Measurements from ENCODE around the gene BORCS8.
"Not testable (repeated sequence)": the region's sequence is repeated elsewhere in the genome, so short reads cannot be mapped to it uniquely, and the experiment has no call there.

Gene BORCS8

GRCh38 chr19:19192078-19192882 lies at the start of gene BORCS8, which contains the start of gene RFXANK:
BORCS8 (minus strand) TSS chr19:19192152; CDS start chr19:19192117, 35 bp downstream.
RFXANK (plus strand) TSS chr19:19192258; CDS start chr19:19193947, 1,689 bp downstream.
- peak; percentile 99 for DNase-seq

GRCh38 chr19:19240476-19240875 lies 48.5 kb upstream of the BORCS8 start:
- no peak for DNase-seq

- DNase-seq, result no peak
These were observed 47.7 kb upstream of the BORCS8 start for GRCh38 chr19:19239675-19240074.

- no peak for DNase-seq
These were observed 46.4 kb upstream of the BORCS8 start for GRCh38 chr19:19238126-19238894.

- DNase-seq, result no peak
These were observed 44.2 kb upstream of the BORCS8 start for GRCh38 chr19:19236173-19236572.

- DNase-seq, result no peak
These were observed 42.4 kb upstream of the BORCS8 start for GRCh38 chr19:19234220-19234816.

GRCh38 chr19:19232261-19232721 lies 40.3 kb upstream of the BORCS8 start:
- no peak for DNase-seq

- no peak for DNase-seq
These were observed 39.0 kb upstream of the BORCS8 start for GRCh38 chr19:19230999-19231398.

- DNase-seq, result no peak
These were observed 37.7 kb upstream of the BORCS8 start for GRCh38 chr19:19229701-19230100.

- DNase-seq, result no peak
These were observed 35.3 kb upstream of the BORCS8 start for GRCh38 chr19:19227217-19227616.

- no peak for DNase-seq
These were observed 34.7 kb upstream of the BORCS8 start for GRCh38 chr19:19226663-19227062.

- no peak for DNase-seq
These were observed 34.3 kb upstream of the BORCS8 start for GRCh38 chr19:19226204-19226603.

- peak; percentile 79 for DNase-seq
These were observed 33.0 kb upstream of the BORCS8 start for GRCh38 chr19:19224852-19225494.

GRCh38 chr19:19224150-19224851 lies 32.3 kb upstream of the BORCS8 start:
- DNase-seq, result no peak

GRCh38 chr19:19223636-19224035 lies 31.7 kb upstream of the BORCS8 start:
- no peak for DNase-seq

GRCh38 chr19:19223060-19223459 lies 31.1 kb upstream of the BORCS8 start:
- DNase-seq, result no peak

GRCh38 chr19:19221000-19221399 lies 29.0 kb upstream of the BORCS8 start:
- not testable (repeated sequence) for DNase-seq

GRCh38 chr19:19218911-19219310 lies 27.0 kb upstream of the BORCS8 start:
- DNase-seq, result no peak

GRCh38 chr19:19217099-19217498 lies 25.1 kb upstream of the BORCS8 start:
- DNase-seq, result peak; percentile 11

- DNase-seq, result no peak
These were observed 23.8 kb upstream of the BORCS8 start for GRCh38 chr19:19215792-19216191.

GRCh38 chr19:19214892-19215291 lies 22.9 kb upstream of the BORCS8 start:
- no peak for DNase-seq

- DNase-seq, result no peak
These were observed 22.2 kb upstream of the BORCS8 start for GRCh38 chr19:19214159-19214490.
